Tibial nerve (tissue), 4 donors: ENCODE data around the gene NFAM1. TPM values are rescaled to one million over a fixed set of nuclear protein-coding genes. Genes with fewer than 3 reads are reported as not detected.

Experiments used
- DNase-seq, 2 donors: peaks; one replicate each; pipeline ENCODE4 v3.0.0-alpha.2; 2019; ENCODE audit warnings: low spot score in 2 of 2
- H3K27ac ChIP-seq, 4 donors: fragments of 200-600 bp; sonication (generic) in 3 of 4; one replicate each; pipeline ENCODE4 v1.5.1; 2017 to 2019; ENCODE audit warnings: mild to moderate bottlenecking in 1 of 4
- H3K27me3 ChIP-seq, 2 donors: fragments of 200-600 bp; sonication (generic) in 1 of 2; one replicate each; pipeline versions ENCODE4 v1.5.1 to v1.6.0; 2017 to 2019
- H3K36me3 ChIP-seq, 3 donors: fragments of 200-600 bp; sonication (generic); one replicate each; pipeline ENCODE4 v1.5.1; 2018 to 2019
- H3K4me1 ChIP-seq, 4 donors: fragments of 200-600 bp; sonication (generic) in 3 of 4; one replicate each; pipeline ENCODE4 v1.5.1; 2017 to 2019
- H3K4me3 ChIP-seq, 4 donors: fragments of 200-600 bp; sonication (generic) in 3 of 4; one replicate each; pipeline ENCODE4 v1.5.1; 2017 to 2019; ENCODE audit warnings: mild to moderate bottlenecking in 1 of 4, moderate library complexity in 1 of 4
- H3K9me3 ChIP-seq, 4 donors: fragments of 200-600 bp; sonication (generic) in 3 of 4; one replicate each; pipeline ENCODE4 v1.5.1; 2017 to 2019
- EP300 ChIP-seq, 2 donors: sonication (generic); formaldehyde crosslinking; IDR thresholded peaks; one replicate each; pipeline ENCODE4 v1.6.1; 2017; ENCODE audit warnings: antibody characterized with exemption in 2 of 2, mild to moderate bottlenecking in 1 of 2
- POLR2A ChIP-seq, 2 donors: fragments of 450-650 bp; IDR thresholded peaks; one replicate each; pipeline ENCODE4 v1.6.1; 2017; ENCODE audit warnings: antibody characterized with exemption in 2 of 2, mild to moderate bottlenecking in 2 of 2, moderate library complexity in 2 of 2
- WGBS, 2 donors: methylation state at CpG; one replicate each; pipeline ENCODE4 v1.1.5; 2018; 5-methylcytosine and 5-hydroxymethylcytosine counted together
- total RNA-seq, 4 donors: library from RNA; depleted of rRNA; stranded (reverse); fragments of >200 nt; gene quantifications; one replicate each; pipeline ENCODE4 v1.1.0, GENCODE V29; 2016
- TF ChIP-seq, protein P1 (sequence below), 5 experiments: fragments of 200-600 bp in 3 of 5; fragments of 450-650 bp in 2 of 5; sonication (generic) in 3 of 5; IDR thresholded peaks; one replicate each; pipeline ENCODE4 v1.5.1; 2016 to 2019; ENCODE audit warnings: antibody characterized with exemption in 5 of 5, mild to moderate bottlenecking in 3 of 5, moderate library complexity in 2 of 5

The NFAM1 gene
- total RNA-seq, 4 donors from 2014 or later, result 1.8 to 2.8 (median 2.2) TPM

DNA sequence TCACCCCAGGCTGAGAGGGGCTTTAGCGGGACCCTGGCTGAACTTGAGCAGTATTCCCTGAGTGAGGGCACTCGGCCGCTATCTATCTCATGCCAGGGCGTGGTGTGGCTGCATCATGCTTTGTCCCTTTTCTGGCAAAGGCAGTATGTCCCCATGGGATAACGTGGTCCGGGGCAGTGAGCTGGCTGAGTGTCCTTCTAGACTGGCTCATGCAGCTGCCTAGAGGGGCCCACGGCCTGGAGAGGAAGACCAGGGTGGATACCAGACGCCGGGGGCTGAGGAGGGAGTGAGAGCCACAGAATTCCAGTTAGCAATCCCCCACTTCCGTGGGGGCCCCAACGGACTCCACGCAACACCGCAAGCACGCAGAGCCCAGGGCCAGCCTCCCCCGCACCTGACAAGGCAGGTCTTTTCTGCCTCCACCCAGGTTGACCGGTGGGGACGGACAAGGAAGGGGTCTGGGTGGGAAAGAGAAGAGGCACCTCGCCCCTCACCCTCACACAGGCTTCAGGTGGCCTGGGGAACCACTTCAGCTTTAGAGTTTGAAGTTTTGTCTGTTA is 15.5 kb downstream of the NFAM1 start:
- DNase-seq, result no peak
- TF ChIP-seq, protein P1, sequence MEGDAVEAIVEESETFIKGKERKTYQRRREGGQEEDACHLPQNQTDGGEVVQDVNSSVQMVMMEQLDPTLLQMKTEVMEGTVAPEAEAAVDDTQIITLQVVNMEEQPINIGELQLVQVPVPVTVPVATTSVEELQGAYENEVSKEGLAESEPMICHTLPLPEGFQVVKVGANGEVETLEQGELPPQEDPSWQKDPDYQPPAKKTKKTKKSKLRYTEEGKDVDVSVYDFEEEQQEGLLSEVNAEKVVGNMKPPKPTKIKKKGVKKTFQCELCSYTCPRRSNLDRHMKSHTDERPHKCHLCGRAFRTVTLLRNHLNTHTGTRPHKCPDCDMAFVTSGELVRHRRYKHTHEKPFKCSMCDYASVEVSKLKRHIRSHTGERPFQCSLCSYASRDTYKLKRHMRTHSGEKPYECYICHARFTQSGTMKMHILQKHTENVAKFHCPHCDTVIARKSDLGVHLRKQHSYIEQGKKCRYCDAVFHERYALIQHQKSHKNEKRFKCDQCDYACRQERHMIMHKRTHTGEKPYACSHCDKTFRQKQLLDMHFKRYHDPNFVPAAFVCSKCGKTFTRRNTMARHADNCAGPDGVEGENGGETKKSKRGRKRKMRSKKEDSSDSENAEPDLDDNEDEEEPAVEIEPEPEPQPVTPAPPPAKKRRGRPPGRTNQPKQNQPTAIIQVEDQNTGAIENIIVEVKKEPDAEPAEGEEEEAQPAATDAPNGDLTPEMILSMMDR (IDR thresholded peaks at IDR 0.05), result no peak
- no peak for TF ChIP-seq EP300 (IDR thresholded peaks at IDR 0.05)
- no peak for TF ChIP-seq POLR2A (IDR thresholded peaks at IDR 0.05)
- H3K36me3 ChIP-seq, result no peaks in the 10 kb centered on the region
- H3K27ac ChIP-seq, result no peak overlapping the region
- no peaks in the 10 kb centered on the region for H3K27me3 ChIP-seq
- peaks cover 0 to 13% (median 0%) of the 10 kb centered on the region in 4 donors for H3K4me1 ChIP-seq
- WGBS, 2 donors, result 89% methylated on average over 18 of the region's 18 CpGs
- no peaks in the 10 kb centered on the region for H3K9me3 ChIP-seq
- H3K4me3 ChIP-seq, result no peak overlapping the region

DNA sequence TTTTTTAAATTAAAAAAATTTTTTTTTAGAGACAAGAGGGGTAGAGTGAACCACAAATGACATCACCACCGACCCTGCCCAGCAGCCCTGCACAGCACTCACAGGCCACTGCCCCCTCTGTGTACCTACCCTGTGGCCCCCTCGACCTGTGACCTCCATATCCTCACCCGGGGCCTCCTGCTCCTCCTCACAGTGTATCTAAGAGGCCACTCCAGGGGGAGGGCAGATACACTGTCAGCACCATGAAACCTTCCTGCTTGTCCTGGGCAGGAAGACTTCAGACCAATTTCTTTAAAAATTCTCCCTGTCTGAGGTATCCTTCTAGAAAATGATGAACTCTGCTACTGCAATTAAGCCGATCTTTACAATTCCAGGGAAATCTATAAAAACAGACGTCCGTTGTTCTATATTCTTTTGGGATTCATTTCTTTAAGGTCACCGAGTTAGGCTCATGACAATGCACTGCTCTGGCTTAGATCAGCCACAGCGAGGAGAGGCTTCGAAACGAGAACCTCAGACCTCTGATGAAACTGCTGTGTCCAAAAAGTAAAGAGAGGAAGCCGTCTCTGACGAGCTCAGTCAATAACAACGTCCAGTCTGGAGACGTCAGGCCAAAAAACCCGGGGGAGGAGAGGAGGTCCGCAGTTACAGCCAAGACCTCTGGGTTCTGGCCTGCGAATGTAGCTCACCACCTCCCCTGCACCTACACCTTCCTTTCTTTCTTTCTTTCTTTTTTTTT is 17.5 kb downstream of the NFAM1 start:
- DNase-seq, result no peak
- H3K9me3 ChIP-seq, result no peaks in the 10 kb centered on the region
- H3K36me3 ChIP-seq, result no peaks in the 10 kb centered on the region
- TF ChIP-seq POLR2A (IDR thresholded peaks at IDR 0.05), result no peak
- TF ChIP-seq, protein P1 (IDR thresholded peaks at IDR 0.05), result no peak
- no peak for TF ChIP-seq EP300 (IDR thresholded peaks at IDR 0.05)
- no peaks in the 10 kb centered on the region for H3K27me3 ChIP-seq
- whole genome bisulfite sequencing, 2 donors, result 60 to 65% methylated on average over 17 of the region's 17 CpGs
- peaks cover 0 to 13% (median 0%) of the 10 kb centered on the region in 4 donors for H3K4me1 ChIP-seq
- no peak overlapping the region for H3K4me3 ChIP-seq
- H3K27ac ChIP-seq, result no peak overlapping the region

DNA sequence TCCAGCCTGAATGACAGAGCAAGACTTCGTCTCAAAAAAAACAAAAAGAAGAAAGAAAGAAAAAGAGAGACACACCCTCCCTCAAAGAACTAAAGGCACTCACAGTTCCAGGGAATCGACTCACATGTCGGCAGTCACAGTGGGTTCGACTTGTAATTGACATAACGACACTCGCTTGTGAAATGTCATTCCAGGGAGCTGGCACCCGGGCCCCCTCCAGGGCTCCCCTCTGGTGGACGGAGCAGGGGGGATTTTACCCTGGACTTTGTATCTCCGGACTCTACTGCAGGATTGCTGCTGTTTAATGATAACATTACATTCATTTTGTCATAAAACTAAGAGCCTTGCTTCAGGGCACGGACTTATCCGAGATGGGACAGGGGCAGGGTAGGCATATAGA is 18.2 kb downstream of the NFAM1 start:
- no peaks in the 10 kb centered on the region for H3K27me3 ChIP-seq
- TF ChIP-seq, protein P1 (IDR thresholded peaks at IDR 0.05), result no peak
- no peak for TF ChIP-seq POLR2A (IDR thresholded peaks at IDR 0.05)
- TF ChIP-seq EP300 (IDR thresholded peaks at IDR 0.05), result no peak
- no peak overlapping the region for H3K4me3 ChIP-seq
- H3K4me1 ChIP-seq, result peaks cover 0 to 6% (median 0%) of the 10 kb centered on the region in 4 donors
- H3K36me3 ChIP-seq, result no peaks in the 10 kb centered on the region
- no peak overlapping the region for H3K27ac ChIP-seq
- 72 to 75% methylated on average over 11 of the region's 11 CpGs for WGBS, 2 donors
- DNase-seq, result no peak
- H3K9me3 ChIP-seq, result no peaks in the 10 kb centered on the region

DNA sequence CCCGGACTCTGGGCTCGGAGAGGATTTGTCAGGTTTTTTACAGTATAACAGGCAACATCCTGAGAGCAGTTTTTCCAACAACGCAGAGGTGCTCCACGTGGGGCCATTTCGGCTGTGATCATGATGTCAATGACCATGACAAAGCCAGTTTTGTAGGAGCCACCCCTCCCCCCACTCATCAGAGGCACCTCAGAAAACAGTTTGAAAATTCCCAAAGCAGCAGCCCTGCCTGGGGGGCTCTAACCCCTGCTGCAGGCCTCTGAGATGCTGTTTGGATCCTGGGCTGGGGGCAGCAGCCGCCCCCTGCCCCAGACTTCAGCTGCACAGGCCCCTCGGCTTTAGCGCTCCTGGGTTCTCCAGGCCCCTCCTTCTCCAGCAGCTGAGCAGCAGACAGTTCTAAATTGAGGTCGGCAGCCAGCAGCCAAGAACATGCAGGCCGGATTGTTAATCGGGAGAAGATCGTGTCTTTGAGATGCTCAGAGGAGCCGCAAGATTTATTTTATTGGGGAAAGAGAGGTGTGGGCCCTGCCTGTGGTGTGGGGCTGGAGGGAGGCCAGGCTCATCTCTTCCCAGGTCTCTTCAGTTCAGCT is 19.4 kb downstream of the NFAM1 start:
- H3K36me3 ChIP-seq, result no peaks in the 10 kb centered on the region
- WGBS, 2 donors, result 49 to 50% methylated on average over 13 of the region's 13 CpGs
- DNase-seq, result no peak
- H3K27me3 ChIP-seq, result no peaks in the 10 kb centered on the region
- H3K4me3 ChIP-seq, result no peak overlapping the region
- H3K9me3 ChIP-seq, result no peaks in the 10 kb centered on the region
- H3K4me1 ChIP-seq, result peaks cover 0 to 3% (median 0%) of the 10 kb centered on the region in 4 donors
- H3K27ac ChIP-seq, result no peak overlapping the region
- TF ChIP-seq EP300 (IDR thresholded peaks at IDR 0.05) (no peak), POLR2A (IDR thresholded peaks at IDR 0.05) (no peak)
- TF ChIP-seq, protein P1 (IDR thresholded peaks at IDR 0.05), result no peak

DNA sequence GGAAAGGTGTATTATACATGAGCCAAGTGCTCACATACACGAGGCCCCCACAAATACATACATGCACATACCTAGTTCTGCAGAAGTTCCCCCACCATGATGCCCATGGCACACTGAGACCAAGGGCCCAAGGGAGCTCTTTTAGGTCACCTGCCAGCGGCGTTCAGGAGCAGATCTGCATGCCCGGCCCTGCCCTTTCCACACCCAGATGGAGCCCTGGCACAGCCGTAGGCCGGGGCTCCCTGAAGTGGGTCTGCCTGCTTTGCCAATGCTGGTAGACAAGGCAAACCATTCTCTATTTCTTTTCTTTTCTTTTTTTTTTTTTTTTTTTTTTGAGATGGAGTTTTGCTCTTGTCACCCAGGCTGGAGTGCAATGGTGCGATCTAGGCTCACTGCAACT is 21.5 kb downstream of the NFAM1 start:
- H3K4me1 ChIP-seq, result peaks cover 0 to 3% (median 0%) of the 10 kb centered on the region in 4 donors
- 88 to 92% methylated on average over 7 of the region's 7 CpGs for WGBS, 2 donors
- no peak overlapping the region for H3K4me3 ChIP-seq
- H3K27ac ChIP-seq, result no peak overlapping the region
- H3K27me3 ChIP-seq, result no peaks in the 10 kb centered on the region
- TF ChIP-seq, protein P1 (IDR thresholded peaks at IDR 0.05), result no peak
- TF ChIP-seq EP300 (IDR thresholded peaks at IDR 0.05), result no peak
- no peak for TF ChIP-seq POLR2A (IDR thresholded peaks at IDR 0.05)
- no peaks in the 10 kb centered on the region for H3K36me3 ChIP-seq
- DNase-seq, result no peak
- H3K9me3 ChIP-seq, result no peaks in the 10 kb centered on the region
